Measurements from ENCODE around the gene LDOC1. TPM values are rescaled to one million over a fixed set of nuclear protein-coding genes. Genes with fewer than 3 reads are reported as not detected.

LDOC1 gene
- total and polyA plus RNA-seq, 2 of the 4 experiments (the other 2 are of a cell fraction) = 5.4 to 52.1 TPM

GRCh38 chrX:141180851-141181250 lies 3.9 kb upstream of the LDOC1 start:
- DNase-seq (no peak), ATAC-seq (ENCODE audit: low read depth) (no peak)
- 67% methylated on average over 3 of the region's 7 CpGs; no CpG with 5 or more reads in 1 of the 2 experiments for WGBS, 2 experiments (ENCODE audit: extremely low coverage in 2 of 2, insufficient read length in 1 of 2)
- H3K79me1 ChIP-seq (ENCODE audit: low read depth in 1 of 2, low read length in 2 of 2) = peaks cover 2 to 3% of the 10 kb centered on the region in 2 experiments; a peak in 3 of 4 replicates
- H2BK5ac ChIP-seq (ENCODE audit: low read depth, low read length, poor library complexity, severe bottlenecking) = no peak overlapping the region
- no peak overlapping the region for H3K4me3 ChIP-seq (ENCODE audit: insufficient read depth, low read depth, low read length)
- H2AK9ac ChIP-seq (replicated peaks; ENCODE audit: low read depth, low read length, poor library complexity) = peak overlapping the region; percentile 24
- no peak overlapping the region for H4K8ac ChIP-seq (ENCODE audit: low read depth in 2 of 2, low read length in 2 of 2)
- no peak overlapping the region for H4K91ac ChIP-seq (ENCODE audit: insufficient read depth, low read depth, low read length)
- no peak overlapping the region for H3K4me2 ChIP-seq (ENCODE audit: low read depth, low read length)
- no peaks in the 10 kb centered on the region for H3K9me3 ChIP-seq (ENCODE audit: control insufficient read depth, insufficient read depth, low read length)
- no peak overlapping the region for H3K14ac ChIP-seq (replicated peaks; ENCODE audit: low read depth, low read length)
- no peak overlapping the region for H2BK20ac ChIP-seq (ENCODE audit: low read depth, low read length)
- peaks cover 2% of the 10 kb centered on the region; the same call in 1 of the 2 replicates for H3K9me1 ChIP-seq (ENCODE audit: insufficient read depth, low read length)
- ChIA-PET POLR2A (ENCODE audit: unreplicated experiment) (no interaction called here), CTCF (no interaction called here)
- H2BK120ac ChIP-seq (ENCODE audit: low read depth, low read length) = no peak overlapping the region
- H3K36me3 ChIP-seq (ENCODE audit: control insufficient read depth, insufficient read depth, low read length) = no peaks in the 10 kb centered on the region
- H3K18ac ChIP-seq (ENCODE audit: low read depth, low read length) = no peak overlapping the region
- no peak overlapping the region for H3K9ac ChIP-seq (ENCODE audit: low read depth, low read length)
- no peak overlapping the region for H2BK15ac ChIP-seq (ENCODE audit: low read depth, low read length)
- intact Hi-C loops (cut with micrococcal nuclease) (no loop called here), in situ Hi-C loops (cut with MboI; ENCODE audit: low sequenced_read_pairs) (no loop called here), dilution Hi-C loops (cut with HindIII; ENCODE audit: low sequenced_read_pairs, unreplicated experiment) (no loop called here)
- no peak overlapping the region for H3K56ac ChIP-seq (ENCODE audit: extremely low read depth, insufficient read depth, low read length)
- peak overlapping the region; percentile 73 for H2AFZ ChIP-seq (replicated peaks; ENCODE audit: low read length, poor library complexity)
- no peak overlapping the region for H3K4ac ChIP-seq (ENCODE audit: low read depth, low read length)
- BruUV-seq (replicated peaks) = no TSS peak
- no peak overlapping the region for H2AK5ac ChIP-seq (ENCODE audit: low read depth, low read length)
- no peaks in the 10 kb centered on the region for H3K27me3 ChIP-seq (ENCODE audit: control insufficient read depth, insufficient read depth, low read length)
- H3K4me1 ChIP-seq (ENCODE audit: control insufficient read depth, insufficient read depth, low read length) = peaks cover 3% of the 10 kb centered on the region; the same call in 1 of the 2 replicates
- H4K5ac ChIP-seq (ENCODE audit: low read depth, low read length) = no peak overlapping the region
- no peak for TF ChIP-seq CTCF (conservative IDR thresholded peaks at IDR 0.05; ENCODE audit: low read depth, low read length)
- no peak for TF ChIP-seq MAZ (IDR thresholded peaks at IDR 0.05; ENCODE audit: borderline replicate concordance, low read depth, low read length)
- TF ChIP-seq, protein P1, sequence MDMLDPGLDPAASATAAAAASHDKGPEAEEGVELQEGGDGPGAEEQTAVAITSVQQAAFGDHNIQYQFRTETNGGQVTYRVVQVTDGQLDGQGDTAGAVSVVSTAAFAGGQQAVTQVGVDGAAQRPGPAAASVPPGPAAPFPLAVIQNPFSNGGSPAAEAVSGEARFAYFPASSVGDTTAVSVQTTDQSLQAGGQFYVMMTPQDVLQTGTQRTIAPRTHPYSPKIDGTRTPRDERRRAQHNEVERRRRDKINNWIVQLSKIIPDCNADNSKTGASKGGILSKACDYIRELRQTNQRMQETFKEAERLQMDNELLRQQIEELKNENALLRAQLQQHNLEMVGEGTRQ (IDR thresholded peaks at IDR 0.05; ENCODE audit: low read depth, low read length) = no peak
- no peak for TF ChIP-seq SMC3 (IDR thresholded peaks at IDR 0.05; ENCODE audit: low read depth, low read length)
- TF ChIP-seq CEBPB (IDR thresholded peaks at IDR 0.05; ENCODE audit: low read depth, low read length) = no peak
- TF ChIP-seq MAFK (IDR thresholded peaks at IDR 0.05; ENCODE audit: low read depth, low read length) = no peak
- TF ChIP-seq NFE2L2 (IDR thresholded peaks at IDR 0.05; ENCODE audit: low read depth, low read length) = no peak
- TF ChIP-seq CHD1 (IDR thresholded peaks at IDR 0.05; ENCODE audit: low read depth, low read length) = no peak
- no peak for TF ChIP-seq RAD21 (IDR thresholded peaks at IDR 0.05; ENCODE audit: low read length)
- TF ChIP-seq MXI1 (IDR thresholded peaks at IDR 0.05; ENCODE audit: borderline replicate concordance, low read depth, low read length) = no peak
- TF ChIP-seq POLR2A (IDR thresholded peaks at IDR 0.05; ENCODE audit: low read depth, low read length) = no peak
- TF ChIP-seq RCOR1 (IDR thresholded peaks at IDR 0.05; ENCODE audit: insufficient replicate concordance, low read length) = no peak
- no peak for TF ChIP-seq BHLHE40 (IDR thresholded peaks at IDR 0.05; ENCODE audit: low read depth, low read length)
- TF ChIP-seq ELK1 (IDR thresholded peaks at IDR 0.05; ENCODE audit: borderline replicate concordance, low read depth, low read length) = no peak
- TF ChIP-seq FOS (IDR thresholded peaks at IDR 0.05; ENCODE audit: low read depth, low read length) = no peak
- TF ChIP-seq RFX5 (IDR thresholded peaks at IDR 0.05; ENCODE audit: low read depth, low read length) = no peak
- no peak overlapping the region for H3K23ac ChIP-seq (ENCODE audit: low read depth, low read length)
- H3K27ac ChIP-seq (ENCODE audit: insufficient read depth, low read length) = no peak overlapping the region
- H4K20me1 ChIP-seq (ENCODE audit: insufficient read depth, low read length) = no peaks in the 10 kb centered on the region

Data from IMR-90 (cell line).